ENCODE data around the gene TNRC6C. TPM values are rescaled to one million over a fixed set of nuclear protein-coding genes. Genes with fewer than 3 reads are reported as not detected.

Gene TNRC6C
- total and polyA plus RNA-seq, 9 of the 15 experiments (the other 6 are each of a cell fraction or from before 2014, with no cell fraction given): 0.20 to 4.9 (median 2.3) TPM

- TF ChIP-seq ATF3 (IDR thresholded peaks at IDR 0.05) (peak; percentile 65), ATF3 (CRISPR knock-in tag; conservative IDR thresholded peaks at IDR 0.05) (no peak), ZFX (CRISPR knock-in tag; IDR thresholded peaks at IDR 0.05) (peak; percentile 7; the same call in 1 of the 2 replicates), SMARCB1 (IDR thresholded peaks at IDR 0.05; ENCODE audit: insufficient read length, low read depth) (no peak)
Observed at GRCh38 chr17:78142119-78142861, 183.8 kb downstream of the TNRC6C start (continued).

GRCh38 chr17:78143214-78144146 lies 185.0 kb downstream of the TNRC6C start:
- TF ChIP-seq CREB1 (IDR thresholded peaks at IDR 0.05) (no peak), CREB1 (CRISPR knock-in tag; IDR thresholded peaks at IDR 0.05) (no peak), MAX (CRISPR knock-in tag; IDR thresholded peaks at IDR 0.05) (0 out of 2 replicates have a peak, but pooled peaks have one; percentile 3)
- WGBS (ENCODE audit: insufficient coverage, low coverage, missing lambda C conversion rate): 75% methylated on average over 21 of the region's 21 CpGs
- Histone ChIP-seq H3K4me3 (no peak overlapping the region), H4K20me1 (replicated peaks; ENCODE audit: control insufficient read depth, insufficient read depth, low read length) (no peaks in the 10 kb centered on the region), H3K4me1 (replicated peaks in 1 of 2; ENCODE audit: control insufficient read depth in 2 of 2, insufficient read depth in 2 of 2, low read length in 2 of 2) (peaks cover 68 to 98% of the 10 kb centered on the region in 2 experiments), H3K9ac (ENCODE audit: insufficient read depth in 1 of 2, low read depth in 2 of 2, low read length in 2 of 2) (peak overlapping the region; percentile 72 to 87), H3K9me1 (ENCODE audit: control insufficient read depth, insufficient read depth, low read length) (peaks cover 2% of the 10 kb centered on the region), H3K27ac (ENCODE audit: extremely low read depth, low read depth, low read length) (peak overlapping the region; percentile 74), H3K36me3 (ENCODE audit: control insufficient read depth, insufficient read depth, low read length) (no peaks in the 10 kb centered on the region), H2AFZ (ENCODE audit: low read depth, low read length) (peak overlapping the region; percentile 87), H3K9me3 (replicated peaks; ENCODE audit: control insufficient read depth, insufficient read depth, low read depth, low read length) (no peaks in the 10 kb centered on the region), H3K79me2 (ENCODE audit: control insufficient read depth, insufficient read depth, low read length) (peaks cover 29% of the 10 kb centered on the region), H3K4me2 (ENCODE audit: insufficient read depth, low read length) (peak overlapping the region; percentile 89), H3K27me3 (ENCODE audit: control insufficient read depth in 2 of 2, insufficient read depth in 2 of 2, low read length in 2 of 2) (no peaks in the 10 kb centered on the region)
- ATAC-seq (no peak), FAIRE-seq (no peak), DNase-seq (ENCODE audit: extremely low read depth in 1 of 4, low spot score in 3 of 4) (no peak)
- intact Hi-C loops (cut with micrococcal nuclease) (loop anchor here (5.0 kb wide), 1 partner anchor 34 kb away; no protein-coding TSS in a partner anchor), in situ Hi-C loops (cut with MboI) (no loop called here)
- no TSS peak for BruUV-seq (replicated peaks)
- ChIA-PET CTCF (ENCODE audit: low intra/inter-chr PET ratio) (no interaction called here), POLR2A (interaction anchor here (0.7 to 1.4 kb wide), 3 partner anchors 27 to 310 kb away, joined by 3 to 4 read pairs (median 3); no protein-coding TSS in a partner anchor)
